ENCODE data around the gene TOMM40.

DNA sequence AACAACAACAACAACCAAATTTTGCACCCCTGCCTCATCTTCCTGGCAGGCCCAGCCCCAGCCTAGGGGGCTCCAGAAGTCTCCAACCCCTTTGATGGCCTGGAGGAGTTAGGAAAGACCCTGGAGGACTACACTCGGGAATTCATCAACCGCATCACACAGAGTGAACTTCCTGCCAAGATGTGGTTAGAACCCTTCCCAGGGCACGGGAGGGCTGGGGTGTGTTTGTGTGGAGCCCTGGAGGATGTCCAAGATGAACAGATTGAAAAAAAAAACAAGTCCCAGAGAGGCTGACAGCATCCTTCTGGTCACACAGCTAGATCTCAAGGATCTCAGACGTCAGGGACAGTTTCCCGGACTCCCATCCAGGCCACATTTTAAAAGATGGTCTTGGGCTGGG is 36.7 kb downstream of the TOMM40 start:
- no peak for TF ChIP-seq EZH2 (IDR thresholded peaks at IDR 0.05; ENCODE audit: borderline replicate concordance, low read length)
- TF ChIP-seq, protein P1, sequence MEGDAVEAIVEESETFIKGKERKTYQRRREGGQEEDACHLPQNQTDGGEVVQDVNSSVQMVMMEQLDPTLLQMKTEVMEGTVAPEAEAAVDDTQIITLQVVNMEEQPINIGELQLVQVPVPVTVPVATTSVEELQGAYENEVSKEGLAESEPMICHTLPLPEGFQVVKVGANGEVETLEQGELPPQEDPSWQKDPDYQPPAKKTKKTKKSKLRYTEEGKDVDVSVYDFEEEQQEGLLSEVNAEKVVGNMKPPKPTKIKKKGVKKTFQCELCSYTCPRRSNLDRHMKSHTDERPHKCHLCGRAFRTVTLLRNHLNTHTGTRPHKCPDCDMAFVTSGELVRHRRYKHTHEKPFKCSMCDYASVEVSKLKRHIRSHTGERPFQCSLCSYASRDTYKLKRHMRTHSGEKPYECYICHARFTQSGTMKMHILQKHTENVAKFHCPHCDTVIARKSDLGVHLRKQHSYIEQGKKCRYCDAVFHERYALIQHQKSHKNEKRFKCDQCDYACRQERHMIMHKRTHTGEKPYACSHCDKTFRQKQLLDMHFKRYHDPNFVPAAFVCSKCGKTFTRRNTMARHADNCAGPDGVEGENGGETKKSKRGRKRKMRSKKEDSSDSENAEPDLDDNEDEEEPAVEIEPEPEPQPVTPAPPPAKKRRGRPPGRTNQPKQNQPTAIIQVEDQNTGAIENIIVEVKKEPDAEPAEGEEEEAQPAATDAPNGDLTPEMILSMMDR (conservative IDR thresholded peaks at IDR 0.05 in 1 of 2, IDR thresholded peaks at IDR 0.05 in 1 of 2; ENCODE audit: extremely low read depth in 1 of 2, insufficient read depth in 1 of 2, low read depth in 1 of 2, low read length in 2 of 2): no peak

Data from mammary epithelial cell (primary cell).